ENCODE data around the gene WNT3. TPM values are rescaled to one million over a fixed set of nuclear protein-coding genes. Genes with fewer than 3 reads are reported as not detected.
A peak's percentile ranks its signal among the peaks of the same experiment; 100 is the strongest.

Gene WNT3, protein sequence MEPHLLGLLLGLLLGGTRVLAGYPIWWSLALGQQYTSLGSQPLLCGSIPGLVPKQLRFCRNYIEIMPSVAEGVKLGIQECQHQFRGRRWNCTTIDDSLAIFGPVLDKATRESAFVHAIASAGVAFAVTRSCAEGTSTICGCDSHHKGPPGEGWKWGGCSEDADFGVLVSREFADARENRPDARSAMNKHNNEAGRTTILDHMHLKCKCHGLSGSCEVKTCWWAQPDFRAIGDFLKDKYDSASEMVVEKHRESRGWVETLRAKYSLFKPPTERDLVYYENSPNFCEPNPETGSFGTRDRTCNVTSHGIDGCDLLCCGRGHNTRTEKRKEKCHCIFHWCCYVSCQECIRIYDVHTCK
- total RNA-seq (2.0 and 2.1 TPM in 2 replicates), polyA plus RNA-seq (1.4 TPM in 2 replicates), polyA minus RNA-seq (1.2 and 2.1 TPM in 2 replicates), Bru-seq, nascent RNA (percentile 19 among the genes with signal in this experiment), BruChase-seq, experiment 1, labeled RNA remaining after a 6-hour chase (percentile 28 among the genes with signal in this experiment), BruChase-seq, experiment 2, labeled RNA remaining after a 2-hour chase (percentile 25 among the genes with signal in this experiment)
- 1.1 and 1.2 TPM in 2 replicates for polyA plus RNA-seq (2011; cell fraction: cytosol; rRNA removed)
- polyA plus RNA-seq (2011; cell fraction: nucleus; rRNA removed) = 6.3 and 7.0 TPM in 2 replicates
- 2.1 and 2.4 TPM in 2 replicates for polyA plus RNA-seq (2012)
- 1.8 TPM for polyA minus RNA-seq (2011; cell fraction: cytosol; rRNA and poly(A)+ RNA removed)
- 0.82 and 1.1 TPM in 2 replicates for polyA minus RNA-seq (2011; cell fraction: nucleus; rRNA and poly(A)+ RNA removed)
- long read RNA-seq, partial matches to known transcripts = 1 of 4 reads
- long read RNA-seq, other reads (novel, unspliced or antisense) = 3 of 4 reads

DNA sequence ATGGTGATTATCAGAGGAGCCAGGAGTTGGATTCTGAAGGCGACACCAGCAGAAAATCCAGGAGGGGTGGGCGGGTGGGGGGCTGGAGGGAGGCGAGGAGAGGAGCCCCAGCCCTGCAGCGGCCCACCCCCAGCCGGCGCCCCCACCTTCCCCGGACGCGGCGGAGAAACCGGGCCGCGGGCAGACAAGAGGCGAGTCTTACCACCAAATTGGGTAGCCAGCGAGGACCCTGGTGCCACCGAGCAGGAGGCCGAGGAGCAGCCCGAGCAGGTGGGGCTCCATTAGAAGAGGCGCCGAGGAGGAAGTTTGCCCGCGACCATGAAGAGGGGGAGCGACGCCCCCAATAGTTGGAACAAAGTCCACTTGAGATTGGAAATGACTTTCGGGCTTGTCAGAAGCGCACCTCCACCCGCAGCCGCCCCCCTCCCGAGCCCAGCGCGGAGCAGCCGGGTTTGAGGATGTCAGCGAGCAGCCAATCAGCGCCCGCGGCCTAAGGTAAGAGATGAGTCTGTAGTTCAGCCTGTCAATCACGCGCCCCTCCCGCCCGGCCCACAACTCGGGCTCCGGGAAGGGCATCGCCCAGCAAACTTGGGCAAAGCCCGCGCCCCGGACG is at the start of gene WNT3:
TSS of gene WNT3 (minus strand) at position 377 of the 613 bp plus-strand sequence. CDS start at position 282, 95 bp downstream.
- no peak within 1 kb of the TSS for H2AFZ ChIP-seq (ENCODE audit: low read depth, low read length)
- peaks cover 66 to 68% of the 10 kb centered on the region in 2 experiments for H3K27me3 ChIP-seq (ENCODE audit: control insufficient read depth in 2 of 2, insufficient read depth in 2 of 2, low read length in 2 of 2)
- H3K4me3 ChIP-seq (replicated peaks in 1 of 3; ENCODE audit: insufficient read depth in 1 of 3, low read depth in 1 of 3, low read length in 3 of 3) = no peak within 1 kb of the TSS
- FAIRE-seq (no peak), DNase-seq (ENCODE audit: low read depth, low spot score) (no peak)
- H4K20me1 ChIP-seq (replicated peaks; ENCODE audit: control insufficient read depth, extremely low read depth, insufficient read depth, low read length) = no peaks in the 10 kb centered on the region
- dilution Hi-C loops (cut with MboI; ENCODE audit: extremely low pct_ligation_motif_present, low sequenced_read_pairs) = no loop called here
- ChIA-PET POLR2A (no interaction called here), CTCF (no interaction called here)
- H3K9me1 ChIP-seq (replicated peaks; ENCODE audit: control insufficient read depth, extremely low read depth, insufficient read depth, low read length) = no peaks in the 10 kb centered on the region
- no peaks in the 10 kb centered on the region for H3K4me1 ChIP-seq (ENCODE audit: control insufficient read depth, extremely low read depth, insufficient read depth, low read length)
- BruUV-seq (replicated peaks) = no TSS peak
- H3K4me2 ChIP-seq (ENCODE audit: insufficient read depth, low read length) = no peak within 1 kb of the TSS
- intact Hi-C loops (cut with micrococcal nuclease) = no loop called here
- H3K9me3 ChIP-seq (replicated peaks; ENCODE audit: control insufficient read depth, insufficient read depth, low read length) = no peaks in the 10 kb centered on the region
- no peaks in the 10 kb centered on the region for H3K79me2 ChIP-seq (ENCODE audit: control insufficient read depth, insufficient read depth, low read length)
- TF ChIP-seq POLR2AphosphoS5 (IDR thresholded peaks at IDR 0.05; ENCODE audit: insufficient read depth, low read depth, low read length) (no peak), FOS (IDR thresholded peaks at IDR 0.05; ENCODE audit: borderline replicate concordance, insufficient read depth, low read length) (no peak), JUN (IDR thresholded peaks at IDR 0.05; ENCODE audit: borderline replicate concordance, insufficient read depth, insufficient read length, low read depth) (no peak), MYC (IDR thresholded peaks at IDR 0.05; ENCODE audit: low read depth, low read length) (no peak), EZH2 (IDR thresholded peaks at IDR 0.05; ENCODE audit: borderline replicate concordance, low read depth, low read length, severe bottlenecking) (no peak), MAX (IDR thresholded peaks at IDR 0.05; ENCODE audit: insufficient read depth, insufficient read length) (no peak), POLR2A (IDR thresholded peaks at IDR 0.05; ENCODE audit: low read depth, low read length) (no peak)
- TF ChIP-seq, protein P1, sequence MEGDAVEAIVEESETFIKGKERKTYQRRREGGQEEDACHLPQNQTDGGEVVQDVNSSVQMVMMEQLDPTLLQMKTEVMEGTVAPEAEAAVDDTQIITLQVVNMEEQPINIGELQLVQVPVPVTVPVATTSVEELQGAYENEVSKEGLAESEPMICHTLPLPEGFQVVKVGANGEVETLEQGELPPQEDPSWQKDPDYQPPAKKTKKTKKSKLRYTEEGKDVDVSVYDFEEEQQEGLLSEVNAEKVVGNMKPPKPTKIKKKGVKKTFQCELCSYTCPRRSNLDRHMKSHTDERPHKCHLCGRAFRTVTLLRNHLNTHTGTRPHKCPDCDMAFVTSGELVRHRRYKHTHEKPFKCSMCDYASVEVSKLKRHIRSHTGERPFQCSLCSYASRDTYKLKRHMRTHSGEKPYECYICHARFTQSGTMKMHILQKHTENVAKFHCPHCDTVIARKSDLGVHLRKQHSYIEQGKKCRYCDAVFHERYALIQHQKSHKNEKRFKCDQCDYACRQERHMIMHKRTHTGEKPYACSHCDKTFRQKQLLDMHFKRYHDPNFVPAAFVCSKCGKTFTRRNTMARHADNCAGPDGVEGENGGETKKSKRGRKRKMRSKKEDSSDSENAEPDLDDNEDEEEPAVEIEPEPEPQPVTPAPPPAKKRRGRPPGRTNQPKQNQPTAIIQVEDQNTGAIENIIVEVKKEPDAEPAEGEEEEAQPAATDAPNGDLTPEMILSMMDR (IDR thresholded peaks at IDR 0.05; ENCODE audit: extremely low read depth in 1 of 2, insufficient read depth in 1 of 2, low read depth in 1 of 2, low read length in 2 of 2) = no peak
- H3K9ac ChIP-seq (replicated peaks; ENCODE audit: extremely low read depth, insufficient read depth, low read length) = no peak within 1 kb of the TSS
- H3K36me3 ChIP-seq (ENCODE audit: control insufficient read depth in 2 of 2, extremely low read depth in 1 of 2, insufficient read depth in 2 of 2, low read length in 2 of 2) = no peaks in the 10 kb centered on the region
- no peak within 1 kb of the TSS for H3K27ac ChIP-seq (ENCODE audit: insufficient read depth, low read depth, low read length)

Data from endothelial cell of umbilical vein (primary cell).